HEK293 (cell line): ENCODE data around the gene SYTL2.

Source experiments
- INSM2 ChIP-seq: fragments of 450-650 bp; formaldehyde crosslinking; IDR thresholded peaks from 2 replicates; pipeline ENCODE4 v1.5.1; 2016; ENCODE audit warnings: missing biosample characterization, missing genetic modification characterization
- PBX3 ChIP-seq: sonication (generic); formaldehyde crosslinking; IDR thresholded peaks from 2 replicates; pipeline ENCODE4 v1.8.1; 2022; ENCODE audit warnings: mild to moderate bottlenecking, moderate library complexity, missing genetic modification reagents
- PRDM1 ChIP-seq: fragments of 450-650 bp; formaldehyde crosslinking; IDR thresholded peaks from 2 replicates; pipeline ENCODE4; 2016; ENCODE audit warnings: missing biosample characterization, missing genetic modification characterization
- ZNF174 ChIP-seq: fragments of 450-650 bp; formaldehyde crosslinking; IDR thresholded peaks from 2 replicates; pipeline ENCODE4 v1.5.0; 2017; ENCODE audit warnings: missing biosample characterization, mild to moderate bottlenecking, missing genetic modification characterization
- ZNF175 ChIP-seq: fragments of 450-650 bp; formaldehyde crosslinking; IDR thresholded peaks from 2 replicates; pipeline ENCODE4 v1.5.1; 2016; ENCODE audit warnings: missing biosample characterization, missing genetic modification characterization
- ZNF501 ChIP-seq: fragments of 450-650 bp; formaldehyde crosslinking; IDR thresholded peaks from 2 replicates; pipeline ENCODE4 v1.5.1; 2016; ENCODE audit warnings: missing biosample characterization, missing genetic modification characterization
- ZNF747 ChIP-seq: fragments of 450-650 bp; formaldehyde crosslinking; IDR thresholded peaks from 2 replicates; pipeline ENCODE4 v1.5.1; 2016; ENCODE audit warnings: missing biosample characterization, missing genetic modification characterization

GRCh38 chr11:85749287-85749834 is 61.6 kb downstream of the SYTL2 start:
- TF ChIP-seq PBX3 (no peak), ZNF175 (no peak), ZNF747 (tag by site-specific recombination) (no peak), PRDM1 (tag by site-specific recombination) (no peak), ZNF174 (no peak), INSM2 (no peak), ZNF501 (tag by site-specific recombination) (no peak)
